Activated T-cell treated with anti-CD3 and anti-CD28 coated beads for 4 hours (primary cell): ENCODE data around the gene MAP4K4.
"Not testable (repeated sequence)": the region's sequence is repeated elsewhere in the genome, so short reads cannot be mapped to it uniquely, and the experiment has no call there.

Source experiments
- DNase-seq: peaks from one replicate; pipeline ENCODE4 v3.0.0-alpha.2; 2020

The MAP4K4 gene

DNA sequence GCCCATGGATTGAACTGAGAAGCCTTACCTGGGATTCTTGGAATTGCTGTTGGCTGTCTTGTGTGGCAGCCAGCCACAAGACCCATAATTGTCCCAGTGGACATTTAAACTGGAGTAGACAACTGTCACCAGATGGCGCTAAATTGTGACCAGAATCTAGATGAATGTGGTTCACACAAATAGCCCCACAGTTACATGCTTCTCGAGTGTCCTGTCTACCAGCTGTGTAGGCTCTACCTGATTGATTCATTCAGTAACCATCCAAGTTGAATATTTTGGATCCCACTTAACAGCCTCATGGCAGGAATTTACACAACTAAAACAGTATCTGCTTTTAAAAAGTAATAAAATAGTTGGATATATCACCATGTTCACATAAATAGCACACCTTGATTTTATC is 73.2 kb downstream of the MAP4K4 start:
- DNase-seq = no peak

DNA sequence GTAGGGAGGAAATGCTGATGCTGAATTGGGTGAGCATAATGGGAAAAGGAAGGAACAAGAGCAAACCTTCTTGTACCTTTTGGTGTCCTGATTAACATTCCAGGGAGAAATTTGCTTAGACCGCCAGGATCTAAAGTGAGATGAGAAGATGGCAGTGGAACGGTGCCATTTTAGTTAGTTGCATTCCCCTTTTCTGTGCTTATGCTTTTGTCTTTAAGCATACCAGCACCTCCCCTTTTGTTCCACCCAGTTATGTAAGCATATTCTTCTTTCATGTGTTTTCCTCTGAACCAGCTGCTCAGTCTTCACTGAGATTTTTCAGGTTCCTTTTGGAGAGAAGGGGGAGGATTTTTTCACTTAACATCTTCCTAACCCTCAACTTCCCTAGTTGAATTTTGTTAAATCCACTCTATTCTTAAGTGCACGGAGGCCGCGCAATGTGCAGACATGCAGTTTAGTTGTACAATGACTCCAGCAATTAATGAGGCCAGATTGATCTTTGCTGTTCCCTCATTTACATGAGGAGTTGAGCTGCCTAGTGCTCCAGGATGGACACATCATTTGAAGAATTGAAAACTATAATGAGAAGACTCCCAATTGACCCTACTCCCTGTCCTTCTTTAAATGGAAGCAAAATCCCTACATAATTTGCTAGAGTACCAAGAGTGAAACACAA is 73.9 kb downstream of the MAP4K4 start:
- DNase-seq = no peak

DNA sequence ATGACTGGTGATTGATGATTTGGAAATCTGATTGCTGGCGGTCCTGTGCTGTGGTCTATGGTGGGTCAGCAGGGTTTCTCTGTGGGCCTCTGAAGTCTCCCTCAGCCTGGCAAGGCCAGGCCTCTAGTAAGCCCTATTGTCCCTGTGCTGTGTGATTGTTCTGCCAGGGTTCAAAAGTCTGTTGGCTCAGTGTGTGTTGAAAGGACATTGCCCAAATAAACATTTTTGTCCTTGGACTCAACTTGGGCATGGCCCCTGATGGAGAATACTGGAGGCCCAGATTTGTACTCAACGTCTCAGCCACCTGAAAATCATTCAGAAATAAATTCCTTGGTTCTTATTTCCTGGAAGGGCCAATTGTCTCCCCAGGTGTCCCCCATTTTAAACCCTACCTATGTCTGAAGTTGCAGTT is 74.4 kb downstream of the MAP4K4 start:
- no peak for DNase-seq

DNA sequence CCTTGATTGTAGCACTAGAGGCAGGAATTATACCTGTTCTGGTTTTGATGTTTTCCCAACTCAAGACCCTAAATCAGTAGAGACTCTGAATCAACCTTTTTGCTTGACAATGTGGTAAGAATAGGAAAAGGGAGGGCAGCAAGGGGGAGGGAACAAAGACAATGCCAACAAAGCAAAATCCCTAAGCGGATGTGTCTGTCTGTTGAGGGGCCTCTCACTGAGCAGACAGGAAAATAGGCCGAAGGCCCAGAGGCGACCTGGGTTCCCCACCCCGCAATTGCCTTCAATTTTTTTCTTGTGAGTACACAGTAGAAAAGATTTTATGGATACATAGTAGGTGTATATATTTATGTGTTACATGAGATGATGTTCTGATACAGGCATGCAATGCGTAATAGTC is 75.6 kb downstream of the MAP4K4 start:
- no peak for DNase-seq

DNA sequence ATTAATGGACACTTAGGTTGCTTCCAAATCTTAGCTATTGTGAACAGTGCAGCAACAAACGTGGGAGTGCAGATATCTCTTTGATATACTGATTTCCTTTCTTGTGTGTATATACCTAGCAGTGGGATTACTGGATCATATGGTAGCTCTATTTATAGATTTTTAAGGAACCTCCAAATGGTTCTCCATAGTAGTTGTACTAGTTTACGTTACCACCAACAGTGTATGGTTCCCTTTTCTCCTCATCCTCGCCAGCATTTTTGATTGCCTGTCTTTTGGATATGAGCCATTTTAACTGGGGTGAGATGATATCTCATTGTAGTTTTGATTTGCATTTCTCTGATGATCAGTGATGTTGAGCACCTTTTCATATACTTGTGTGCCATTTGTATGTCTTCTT is 76.5 kb downstream of the MAP4K4 start:
- DNase-seq = not testable (repeated sequence)

DNA sequence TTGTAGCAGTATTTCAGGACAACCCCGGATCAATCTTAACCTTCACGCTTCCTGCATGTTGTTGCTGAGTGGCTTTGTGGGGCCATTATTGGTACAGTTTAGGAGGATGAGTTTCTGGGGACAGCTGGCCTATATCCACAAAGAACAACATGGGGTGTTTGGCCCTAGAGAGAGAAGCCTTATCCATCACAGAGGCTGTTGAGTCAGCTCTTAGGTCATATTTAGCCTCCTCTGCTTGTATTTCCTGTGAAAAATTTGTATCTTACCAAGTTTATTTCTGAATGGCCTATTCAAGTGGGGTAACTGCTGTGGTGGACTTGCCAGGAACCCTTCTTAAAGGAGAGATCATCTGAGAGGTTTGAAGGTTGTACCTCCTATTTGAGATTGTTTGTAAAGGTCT is 77.6 kb downstream of the MAP4K4 start:
- no peak for DNase-seq

DNA sequence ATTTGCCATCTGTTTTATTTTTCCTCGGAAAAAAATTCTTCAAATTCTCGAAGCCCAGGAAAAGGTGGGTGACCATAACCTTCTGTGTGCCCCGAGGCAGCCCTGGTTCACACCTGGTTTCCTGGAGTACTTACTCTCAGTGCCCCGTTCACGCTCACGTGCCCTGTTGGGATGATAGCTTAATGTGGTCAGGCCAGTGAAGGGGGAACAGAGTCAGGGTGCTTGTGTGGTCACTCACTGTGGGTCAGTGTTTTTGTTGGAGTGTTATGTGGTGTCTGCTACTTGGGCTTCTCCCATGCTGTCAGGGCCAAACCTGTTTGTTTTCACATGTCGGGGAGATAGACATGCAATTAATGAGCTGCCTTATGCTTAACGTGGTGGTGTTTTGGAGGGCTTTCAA is 78.1 kb downstream of the MAP4K4 start:
- no peak for DNase-seq

DNA sequence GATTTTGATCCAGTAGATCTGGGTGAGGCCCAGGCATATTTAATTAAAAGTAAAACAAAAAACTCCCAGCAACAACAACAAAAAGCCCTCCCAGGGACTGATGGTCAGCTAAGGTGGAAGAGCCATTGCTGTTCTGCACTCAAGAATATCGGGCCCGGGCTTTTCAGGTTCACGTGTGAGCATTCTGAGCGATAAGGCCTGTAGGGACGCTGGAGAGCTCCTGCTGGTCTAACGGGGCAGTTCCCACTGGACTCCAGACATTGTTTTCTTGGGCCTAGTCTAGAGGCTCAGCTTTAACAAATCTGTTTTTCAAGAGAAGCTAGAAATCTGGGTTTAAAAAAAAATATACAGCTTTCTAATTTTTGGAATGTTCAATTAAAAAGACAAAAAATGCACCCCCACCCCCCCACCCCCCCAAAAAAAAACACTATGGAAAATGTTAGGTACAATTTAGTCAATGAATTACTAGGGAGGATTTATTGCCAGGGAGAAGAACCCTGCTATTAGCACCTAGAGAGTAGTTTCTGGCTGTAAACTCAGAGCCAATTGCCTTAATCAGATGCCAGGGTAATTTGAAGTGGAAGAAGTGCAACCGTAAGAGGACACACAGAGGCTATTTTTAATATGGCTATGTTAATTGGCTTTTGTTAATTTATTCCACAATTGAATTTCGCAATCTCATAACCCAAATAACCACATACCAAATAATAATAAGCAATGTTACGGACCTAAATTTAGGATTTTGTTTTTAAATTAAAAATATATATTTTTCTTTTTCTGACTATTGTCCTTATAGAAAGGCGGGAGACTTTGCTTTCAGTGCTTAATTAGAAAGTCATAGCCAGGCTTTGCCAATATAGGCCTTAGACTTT is 78.9 kb downstream of the MAP4K4 start:
- no peak for DNase-seq

DNA sequence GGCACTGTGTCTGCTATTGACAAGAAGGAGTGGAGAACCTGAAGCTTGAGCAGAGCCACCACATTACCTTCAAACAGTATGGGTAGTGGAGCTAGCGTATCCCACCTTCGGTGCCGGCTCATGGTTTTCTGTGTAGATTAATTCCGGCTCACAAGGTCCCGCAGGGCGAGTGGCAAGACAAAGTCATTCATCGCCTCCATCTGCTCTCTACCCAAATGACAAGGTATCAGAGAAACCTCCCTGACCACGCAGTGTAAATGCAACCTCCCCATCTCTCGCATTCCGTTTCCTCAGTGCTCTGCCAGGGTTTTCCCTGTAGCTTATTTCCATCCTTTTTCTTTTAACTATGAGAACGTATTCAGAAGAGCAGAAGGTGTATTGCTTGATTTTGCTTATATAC is 79.8 kb downstream of the MAP4K4 start:
- no peak for DNase-seq

DNA sequence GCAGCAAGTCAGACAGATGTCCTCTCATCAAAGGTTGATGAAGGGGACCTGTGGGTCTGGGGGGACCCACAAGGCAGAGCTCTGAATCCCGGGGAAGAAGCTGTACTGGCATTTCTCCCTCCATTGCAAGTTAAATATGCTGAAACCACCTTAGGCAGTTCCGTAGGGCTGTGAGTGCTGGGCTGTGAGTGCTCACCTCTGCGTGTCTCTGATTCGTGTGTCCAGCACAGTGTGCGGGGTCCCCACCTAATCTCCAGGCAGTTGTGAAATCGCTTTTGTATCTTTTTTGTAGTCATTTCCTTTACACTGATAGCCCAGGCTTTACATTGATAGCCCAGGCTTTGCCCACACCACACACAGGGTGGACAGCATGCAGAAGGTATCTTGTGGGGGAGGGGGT is 80.6 kb downstream of the MAP4K4 start:
- DNase-seq = no peak

DNA sequence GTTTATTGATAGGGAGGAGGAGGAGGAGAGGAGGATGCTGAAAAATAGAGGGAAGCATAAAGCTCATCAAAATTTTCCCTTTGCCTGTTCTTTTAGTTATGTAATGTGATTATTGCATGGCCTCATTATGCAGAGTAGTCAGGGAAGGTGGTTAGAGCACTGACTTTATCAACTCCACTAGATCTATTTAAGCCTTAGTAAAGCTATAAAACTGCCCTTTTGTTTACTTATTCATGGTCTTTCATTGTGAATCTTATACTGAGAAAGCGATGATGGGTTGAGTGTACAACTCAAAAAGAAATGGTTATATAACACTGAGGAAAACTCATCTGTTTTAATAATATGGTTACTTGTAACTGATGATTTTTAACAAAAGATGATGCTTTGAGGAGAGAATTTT is 81.7 kb downstream of the MAP4K4 start:
- DNase-seq = no peak

DNA sequence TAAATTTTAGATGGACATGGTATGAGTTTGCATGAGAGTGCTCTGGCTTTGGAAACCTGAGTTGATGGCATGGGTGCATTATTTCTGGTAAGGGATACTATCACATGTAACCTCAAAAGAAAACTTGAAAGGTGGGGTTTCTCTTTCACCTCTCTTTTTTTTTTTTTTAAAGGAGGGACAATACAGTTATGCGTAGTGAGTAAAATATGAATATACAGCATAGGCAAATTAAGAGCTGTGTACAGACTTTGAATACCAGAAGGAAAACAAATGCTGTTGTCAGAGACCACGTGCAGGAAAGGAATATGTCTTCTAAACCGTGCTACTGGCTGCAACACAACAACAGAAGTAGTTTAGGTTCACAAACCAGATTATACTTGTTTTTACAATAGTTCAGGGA is 82.1 kb downstream of the MAP4K4 start:
- no peak for DNase-seq

DNA sequence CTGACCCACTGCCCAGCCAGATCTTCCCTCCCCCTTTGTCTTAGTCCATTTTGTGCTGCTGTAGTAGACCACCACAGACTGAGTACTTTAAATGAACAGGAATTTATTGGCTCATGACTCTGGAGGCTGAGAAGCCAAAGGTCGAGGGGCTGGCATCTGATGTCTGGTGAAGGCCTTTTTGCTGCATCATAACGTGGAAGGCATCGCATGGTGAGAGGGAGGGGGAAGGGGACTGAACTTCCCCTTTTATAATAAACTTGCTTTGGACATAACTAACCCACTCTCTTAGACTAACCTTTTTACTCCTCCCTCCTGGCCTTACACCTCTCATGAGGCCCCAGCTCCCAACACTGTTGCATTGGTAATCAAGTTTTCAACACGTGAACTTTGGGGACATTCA is 83.8 kb downstream of the MAP4K4 start:
- no peak for DNase-seq

DNA sequence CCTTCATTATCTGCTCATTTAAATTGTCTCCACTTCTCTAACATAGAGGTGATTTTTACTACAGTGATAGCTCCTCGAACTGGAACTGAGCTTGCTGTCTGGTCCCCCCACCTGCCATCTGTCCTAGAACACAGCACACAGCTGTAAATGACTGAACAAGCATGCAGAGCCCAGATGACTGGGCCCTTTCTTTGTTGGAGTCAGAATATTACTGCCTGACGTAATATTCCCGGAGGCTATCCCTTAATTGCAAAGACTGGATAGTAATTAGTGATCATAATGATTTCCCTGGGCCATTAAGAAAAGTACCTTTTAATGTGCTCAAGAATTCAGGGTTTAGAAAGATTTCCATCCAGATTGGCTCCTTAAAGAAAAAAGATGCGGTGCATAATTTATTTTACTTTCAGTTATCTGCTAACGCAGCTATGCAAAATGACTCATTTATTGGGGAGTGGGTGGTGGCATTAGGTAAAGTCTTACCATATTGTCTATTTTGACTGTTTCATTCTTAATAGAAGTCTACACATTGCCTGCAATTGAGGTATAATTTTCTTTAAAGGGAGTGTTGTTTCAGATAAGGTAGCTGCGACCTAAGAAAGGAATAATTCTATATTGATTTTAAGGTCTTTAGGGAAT is 84.4 kb downstream of the MAP4K4 start:
- DNase-seq = no peak

DNA sequence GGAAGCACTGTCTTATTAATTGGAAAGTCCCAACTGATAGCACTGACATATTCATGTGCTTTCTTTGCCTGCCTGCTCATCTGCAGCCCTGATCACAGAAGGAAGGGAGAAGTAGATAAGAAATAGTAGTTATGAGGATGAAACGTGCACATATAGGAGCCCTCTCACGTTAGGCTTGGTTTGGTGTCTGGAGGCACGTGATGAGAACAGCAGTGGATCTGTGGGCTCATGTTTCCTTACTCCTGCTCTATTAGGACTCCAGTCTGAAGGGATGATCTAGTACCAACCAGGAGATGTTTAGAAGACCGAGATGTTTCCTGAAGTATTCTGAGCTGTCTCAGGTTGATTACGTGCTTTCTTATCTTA is 84.9 kb downstream of the MAP4K4 start:
- DNase-seq = no peak

DNA sequence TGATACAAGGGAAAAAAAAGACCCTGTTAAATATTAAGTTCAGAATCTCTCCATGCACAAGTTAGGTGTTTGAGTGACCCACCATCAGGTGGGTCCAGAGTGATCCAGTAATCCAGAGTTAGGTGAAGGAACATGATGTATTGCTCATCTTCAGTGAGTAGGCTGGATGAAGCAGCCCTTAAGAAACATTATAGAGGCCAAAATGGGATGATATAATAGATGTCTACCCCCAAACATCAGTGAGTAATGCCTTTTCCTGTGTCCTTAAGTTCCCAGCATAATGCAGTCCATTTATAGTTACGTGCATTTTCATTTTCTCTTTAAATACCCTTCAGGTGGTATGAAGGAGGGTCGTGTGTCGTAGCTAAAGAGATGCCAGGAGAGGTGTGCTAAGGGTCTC is 89.6 kb downstream of the MAP4K4 start:
- DNase-seq = no peak

DNA sequence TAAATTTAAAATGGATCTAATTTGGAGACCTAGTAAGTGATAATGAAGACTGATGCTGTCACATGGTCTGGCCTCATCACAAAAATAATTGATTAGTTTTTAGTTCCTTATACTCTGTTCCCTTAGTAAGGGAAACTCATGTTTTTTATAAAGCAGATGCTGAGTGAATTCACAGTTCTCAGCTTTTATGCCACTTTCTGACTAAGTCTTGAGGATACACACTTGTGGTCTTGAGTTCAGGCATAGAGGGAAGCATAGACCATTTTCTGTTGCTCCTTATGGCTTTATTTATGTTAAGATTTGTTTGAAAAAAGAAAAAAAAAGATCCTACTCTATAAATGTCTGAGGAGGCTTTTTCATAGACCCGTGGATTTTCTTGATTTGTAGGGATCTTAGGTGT is 91.1 kb downstream of the MAP4K4 start:
- DNase-seq = no peak

DNA sequence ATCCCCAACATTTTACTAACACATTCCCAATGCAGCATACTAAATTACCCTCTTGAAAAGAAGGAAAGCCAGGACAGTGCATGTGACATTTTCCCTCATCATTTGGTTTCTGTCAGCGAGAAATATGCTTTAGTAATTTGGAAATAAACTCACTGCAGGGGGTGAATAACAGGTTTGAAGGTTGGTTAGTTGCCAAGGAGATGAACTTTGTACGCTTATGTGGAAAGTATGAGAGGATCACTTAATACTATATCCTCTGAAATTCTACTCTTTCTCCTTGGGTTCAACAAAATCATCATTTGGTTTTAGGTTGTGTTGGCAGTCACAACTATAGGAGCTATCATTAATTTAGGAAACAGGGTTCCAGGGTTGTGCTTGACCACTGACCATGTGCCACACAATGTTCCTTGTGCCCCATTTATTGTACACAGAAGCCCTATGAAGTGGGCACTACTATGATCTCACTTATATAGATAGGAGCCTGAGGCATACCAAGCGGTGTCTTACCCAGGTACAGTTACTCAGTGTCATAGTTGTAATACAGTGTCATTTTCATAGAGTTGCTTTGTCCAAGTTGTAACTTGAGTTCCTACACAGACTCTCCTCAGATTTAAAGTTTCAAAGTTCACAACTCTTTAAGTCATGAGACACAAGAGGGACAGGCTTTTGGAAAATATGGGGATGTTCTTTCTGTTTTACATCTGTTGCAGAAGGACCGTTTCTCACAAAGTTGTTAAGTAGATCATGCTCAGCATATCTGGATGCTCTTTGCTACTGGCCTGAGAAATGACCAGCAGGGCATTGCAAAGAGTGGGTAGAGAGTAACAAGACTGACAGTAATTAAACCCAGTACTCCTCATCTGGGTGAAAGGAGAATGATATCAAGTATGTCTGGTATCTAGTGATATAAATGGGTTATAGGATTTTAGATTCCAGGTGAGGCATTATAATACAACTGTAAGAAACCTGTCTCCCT is 91.8 kb downstream of the MAP4K4 start:
- no peak for DNase-seq

DNA sequence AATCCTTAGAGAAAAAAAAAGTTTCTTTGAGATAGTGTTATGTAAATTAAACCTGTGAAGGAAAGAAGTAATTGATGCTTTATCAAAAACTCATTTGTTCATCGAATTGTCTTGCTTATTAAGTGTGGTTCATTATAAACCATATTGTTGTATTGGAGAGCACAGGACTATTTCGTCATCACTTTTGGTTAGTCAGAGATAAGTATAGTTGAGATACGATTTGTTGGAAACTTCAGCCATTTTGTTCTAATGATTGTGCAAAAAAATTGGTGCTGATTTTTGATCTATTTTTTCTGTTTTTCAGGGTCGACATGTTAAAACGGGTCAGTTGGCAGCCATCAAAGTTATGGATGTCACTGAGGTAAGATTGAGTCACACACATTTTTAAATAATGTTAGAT is 92.9 kb downstream of the MAP4K4 start:
- no peak for DNase-seq

DNA sequence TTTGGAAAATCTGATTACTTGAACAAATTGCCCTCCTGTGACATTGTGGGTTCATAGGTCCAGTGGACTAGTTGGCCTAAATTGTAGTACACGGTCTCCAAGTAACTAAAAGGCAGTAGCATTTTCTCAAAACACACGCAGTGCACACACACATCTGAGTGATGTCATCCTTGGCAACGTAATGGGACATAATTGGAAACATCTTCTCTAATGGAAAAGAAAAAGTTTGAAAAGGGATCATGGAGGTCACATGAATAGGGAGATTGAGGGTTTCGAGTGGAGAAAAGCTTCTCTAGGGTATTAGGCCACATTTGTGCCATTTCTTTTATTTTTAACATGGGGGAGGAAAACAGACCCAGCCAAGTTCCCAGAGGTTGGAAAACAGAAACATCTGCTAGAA is 93.3 kb downstream of the MAP4K4 start:
- DNase-seq = no peak

DNA sequence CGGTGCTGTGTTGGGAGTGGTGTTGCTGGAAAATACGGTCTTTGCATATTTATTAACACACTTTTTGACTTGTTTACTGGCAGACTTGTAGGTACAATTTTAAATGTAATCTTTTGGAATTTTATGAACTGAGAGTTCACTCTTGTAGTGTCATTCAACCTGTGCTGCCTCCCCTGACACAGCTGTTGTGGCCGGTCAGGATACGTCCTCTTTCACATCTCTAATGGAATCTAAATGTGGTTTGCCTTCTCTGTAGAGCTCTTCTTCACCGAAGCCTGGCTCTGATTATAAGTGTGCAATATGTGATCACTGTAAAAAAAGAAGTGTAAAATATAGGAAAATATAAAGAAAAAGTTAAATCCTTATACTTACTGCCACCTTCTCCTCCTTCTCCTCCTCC is 94.7 kb downstream of the MAP4K4 start:
- DNase-seq = no peak

DNA sequence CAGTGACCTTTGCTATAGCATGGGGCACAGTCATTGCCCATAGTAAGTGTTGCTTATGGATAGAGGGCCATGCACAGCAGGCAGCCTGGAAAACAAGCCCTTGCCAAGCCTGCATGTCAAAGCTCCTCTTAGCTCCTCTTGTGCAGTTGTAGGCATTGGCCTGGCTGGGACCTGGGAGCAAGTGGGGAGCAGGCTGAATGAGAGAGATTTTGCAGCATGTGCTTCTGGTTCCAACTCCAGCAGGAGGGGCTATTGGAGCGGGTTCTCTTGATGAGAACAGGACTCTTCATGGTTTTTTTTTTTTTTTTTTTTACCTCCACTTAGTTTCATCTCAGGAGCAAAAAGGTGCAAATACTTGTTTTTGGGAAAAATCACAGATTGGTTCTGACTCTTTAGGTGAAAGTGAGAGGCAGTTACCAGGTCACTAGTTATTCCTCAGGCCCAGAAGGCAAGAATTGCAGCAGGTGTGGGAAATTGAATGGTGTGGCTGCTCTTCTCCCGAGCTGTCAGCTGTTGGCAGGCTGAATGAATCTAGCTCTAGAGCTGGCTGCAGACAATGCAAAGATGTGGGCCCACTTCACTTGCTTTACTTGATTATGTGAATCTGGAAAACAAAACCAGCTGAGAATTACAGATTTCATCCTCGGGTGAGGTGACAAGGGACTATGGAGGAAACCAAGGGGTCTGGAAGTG is 95.9 kb downstream of the MAP4K4 start:
- DNase-seq = no peak
